GM18867 (cell line): Measurements from ENCODE around the gene SARDH.
"Not testable (repeated sequence)": the region's sequence is repeated elsewhere in the genome, so short reads cannot be mapped to it uniquely, and the experiment has no call there.

Experiments used
- ATAC-seq: cut with Tn5 transposase; IDR thresholded peaks from one replicate; pipeline ENCODE4 v1.9.1; 2021; ENCODE audit warnings: mild to moderate bottlenecking, moderate library complexity; ENCODE audit not compliant: unreplicated experiment

SARDH gene

GRCh38 chr9:133761641-133762248 lies 23.6 kb upstream of the SARDH start:
- no peak for ATAC-seq

- no peak for ATAC-seq
These were observed 22.6 kb upstream of the SARDH start for GRCh38 chr9:133760713-133761290.

GRCh38 chr9:133759946-133760345 lies 21.8 kb upstream of the SARDH start:
- ATAC-seq, result no peak

- ATAC-seq, result no peak
These were observed 21.2 kb upstream of the SARDH start for GRCh38 chr9:133759146-133759900.

- ATAC-seq, result no peak
These were observed 20.1 kb upstream of the SARDH start for GRCh38 chr9:133758228-133758627.

- no peak for ATAC-seq
These were observed 16.6 kb upstream of the SARDH start for GRCh38 chr9:133754688-133755227.

- ATAC-seq, result no peak
These were observed 16.0 kb upstream of the SARDH start for GRCh38 chr9:133754187-133754586.

- ATAC-seq, result no peak
These were observed 14.7 kb upstream of the SARDH start for GRCh38 chr9:133752739-133753446.

- no peak for ATAC-seq
These were observed 13.0 kb upstream of the SARDH start for GRCh38 chr9:133750982-133751649.

- no peak for ATAC-seq
These were observed 9.2 kb upstream of the SARDH start for GRCh38 chr9:133747309-133747708.

GRCh38 chr9:133744528-133744927 lies 6.4 kb upstream of the SARDH start:
- ATAC-seq, result not testable (repeated sequence)

GRCh38 chr9:133742849-133743444 lies 4.8 kb upstream of the SARDH start:
- ATAC-seq, result no peak

- ATAC-seq, result no peak
These were observed 4.1 kb upstream of the SARDH start for GRCh38 chr9:133742251-133742650.

GRCh38 chr9:133741716-133742115 lies 3.6 kb upstream of the SARDH start:
- ATAC-seq, result no peak

- no peak for ATAC-seq
These were observed 2.8 kb upstream of the SARDH start for GRCh38 chr9:133740911-133741310.

GRCh38 chr9:133739408-133740280 lies 1.5 kb upstream of the SARDH start:
- no peak for ATAC-seq

- ATAC-seq, result no peak
These were observed 581 bp upstream of the SARDH start for GRCh38 chr9:133738640-133739225.

GRCh38 chr9:133737071-133737773 lies 930 bp downstream of the SARDH start:
- ATAC-seq, result no peak
